Measurements from ENCODE around the gene NEK6.

DNA sequence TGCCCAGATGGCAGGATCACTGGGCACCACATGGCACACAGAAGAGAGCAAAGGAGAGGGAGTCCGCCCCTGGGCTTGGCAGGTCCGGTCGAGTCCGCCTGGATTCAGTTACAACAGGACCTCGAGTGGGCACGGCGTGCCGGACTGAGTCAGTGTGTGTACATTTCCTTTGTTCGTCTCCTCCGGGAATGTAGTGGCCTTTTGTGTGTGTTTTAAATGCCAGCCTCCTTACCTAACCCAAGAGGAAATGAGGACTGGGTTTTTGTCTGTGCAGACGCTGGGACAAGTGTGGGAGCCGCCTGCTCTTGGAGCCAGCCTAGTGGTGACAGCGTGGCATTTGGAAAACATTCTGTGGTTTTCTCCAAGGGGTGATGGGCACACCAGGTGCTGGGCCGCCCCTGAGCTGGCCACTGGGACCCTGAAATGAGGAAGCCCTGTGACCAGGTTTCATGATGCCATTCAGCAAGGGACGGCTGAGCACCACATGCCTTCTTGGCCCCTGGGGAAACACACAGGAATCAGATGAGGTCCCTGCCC, 9.6 kb downstream of the NEK6 start:
- TF ChIP-seq, protein P1, sequence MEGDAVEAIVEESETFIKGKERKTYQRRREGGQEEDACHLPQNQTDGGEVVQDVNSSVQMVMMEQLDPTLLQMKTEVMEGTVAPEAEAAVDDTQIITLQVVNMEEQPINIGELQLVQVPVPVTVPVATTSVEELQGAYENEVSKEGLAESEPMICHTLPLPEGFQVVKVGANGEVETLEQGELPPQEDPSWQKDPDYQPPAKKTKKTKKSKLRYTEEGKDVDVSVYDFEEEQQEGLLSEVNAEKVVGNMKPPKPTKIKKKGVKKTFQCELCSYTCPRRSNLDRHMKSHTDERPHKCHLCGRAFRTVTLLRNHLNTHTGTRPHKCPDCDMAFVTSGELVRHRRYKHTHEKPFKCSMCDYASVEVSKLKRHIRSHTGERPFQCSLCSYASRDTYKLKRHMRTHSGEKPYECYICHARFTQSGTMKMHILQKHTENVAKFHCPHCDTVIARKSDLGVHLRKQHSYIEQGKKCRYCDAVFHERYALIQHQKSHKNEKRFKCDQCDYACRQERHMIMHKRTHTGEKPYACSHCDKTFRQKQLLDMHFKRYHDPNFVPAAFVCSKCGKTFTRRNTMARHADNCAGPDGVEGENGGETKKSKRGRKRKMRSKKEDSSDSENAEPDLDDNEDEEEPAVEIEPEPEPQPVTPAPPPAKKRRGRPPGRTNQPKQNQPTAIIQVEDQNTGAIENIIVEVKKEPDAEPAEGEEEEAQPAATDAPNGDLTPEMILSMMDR (IDR thresholded peaks at IDR 0.05): no peak
- TF ChIP-seq ZFX (IDR thresholded peaks at IDR 0.05; ENCODE audit: borderline replicate concordance): no peak

All from 22Rv1 (cell line).